SU-DHL-6 (cell line): ENCODE results near the gene IQGAP3.

Source experiments
- H2AFZ ChIP-seq: fragments of 200-600 bp; sonication (generic); 2 replicates; pipeline ENCODE4 v1.6.1; 2014; ENCODE audit warnings: low read depth, mild to moderate bottlenecking, moderate library complexity, mixed read lengths, antibody characterized with exemption, low read length; ENCODE audit not compliant: severe bottlenecking
- H3F3A ChIP-seq: fragments of 200-600 bp; shearing (Covaris generic); 2 replicates; pipeline ENCODE4 v1.6.0; 2016; ENCODE audit warnings: antibody characterized with exemption, mild to moderate bottlenecking; ENCODE audit not compliant: insufficient read depth
- H3K27ac ChIP-seq: fragments of 200-600 bp; sonication (generic); 2 replicates; pipeline ENCODE4 v1.5.1; 2016; ENCODE audit warnings: low read depth, mild to moderate bottlenecking, low read length, moderate library complexity, mixed read lengths
- H3K27me3 ChIP-seq: fragments of 200-600 bp; sonication (generic), shearing (Covaris generic); 2 replicates; pipeline ENCODE4 v1.6.0; 2014; ENCODE audit warnings: mild to moderate bottlenecking, low read length
- H3K36me3 ChIP-seq: fragments of 200-600 bp; sonication (generic); 2 replicates; pipeline ENCODE4 v1.6.1; 2014; ENCODE audit warnings: mild to moderate bottlenecking, low read length, mixed read lengths
- H3K4me2 ChIP-seq: fragments of 300-600, 200-600 bp; shearing (Covaris generic), sonication (generic); 2 replicates; pipeline ENCODE4 v1.6.0; 2014; ENCODE audit warnings: low read length, low read depth, mild to moderate bottlenecking; ENCODE audit not compliant: poor library complexity, severe bottlenecking
- H3K4me3 ChIP-seq: fragments of 200-600 bp; sonication (generic); 2 replicates; pipeline ENCODE4 v1.5.1; 2014; ENCODE audit warnings: antibody characterized with exemption, low read length, mild to moderate bottlenecking, mixed read lengths; ENCODE audit not compliant: insufficient read depth, poor library complexity, severe bottlenecking
- H3K79me2 ChIP-seq: fragments of 200-600 bp; sonication (generic); 2 replicates; pipeline ENCODE4 v1.6.1; 2014; ENCODE audit warnings: mild to moderate bottlenecking, low read length, moderate library complexity; ENCODE audit not compliant: insufficient read depth
- H3K9ac ChIP-seq: fragments of 200-600 bp; sonication (generic); 2 replicates; pipeline ENCODE4 v1.7.0; 2014; ENCODE audit warnings: mild to moderate bottlenecking, low read length
- H3K9me2 ChIP-seq: fragments of 200-600 bp; sonication (generic); replicated peaks from 2 replicates; pipeline ENCODE4 v1.6.1; 2014; ENCODE audit warnings: low read length; ENCODE audit not compliant: insufficient read depth
- H3K9me3 ChIP-seq: fragments of 200-600 bp; sonication (generic); 2 replicates; pipeline ENCODE4 v1.6.1; 2014; ENCODE audit warnings: low read length, mixed read lengths; ENCODE audit not compliant: insufficient read depth
- H4K20me1 ChIP-seq: fragments of 200-600 bp; sonication (generic); 2 replicates; pipeline ENCODE4 v1.6.1; 2014; ENCODE audit warnings: low read depth, mild to moderate bottlenecking, antibody characterized with exemption, low read length, moderate library complexity, mixed read lengths
- EZH2phosphoT487 ChIP-seq: fragments of 200-600 bp; sonication (generic), shearing (Covaris generic); conservative IDR thresholded peaks from 2 replicates; pipeline ENCODE4 v1.6.1; 2018; ENCODE audit warnings: mild to moderate bottlenecking, antibody characterized with exemption, low read length, moderate library complexity, mixed read lengths
- TF ChIP-seq, protein P1 (sequence below): fragments of 200-600 bp; sonication (generic); IDR thresholded peaks from one replicate; pipeline ENCODE4 v1.5.1; 2017; ENCODE audit warnings: antibody characterized with exemption, mild to moderate bottlenecking, low read length, moderate library complexity; ENCODE audit not compliant: insufficient read depth, poor library complexity, severe bottlenecking

The IQGAP3 gene

DNA sequence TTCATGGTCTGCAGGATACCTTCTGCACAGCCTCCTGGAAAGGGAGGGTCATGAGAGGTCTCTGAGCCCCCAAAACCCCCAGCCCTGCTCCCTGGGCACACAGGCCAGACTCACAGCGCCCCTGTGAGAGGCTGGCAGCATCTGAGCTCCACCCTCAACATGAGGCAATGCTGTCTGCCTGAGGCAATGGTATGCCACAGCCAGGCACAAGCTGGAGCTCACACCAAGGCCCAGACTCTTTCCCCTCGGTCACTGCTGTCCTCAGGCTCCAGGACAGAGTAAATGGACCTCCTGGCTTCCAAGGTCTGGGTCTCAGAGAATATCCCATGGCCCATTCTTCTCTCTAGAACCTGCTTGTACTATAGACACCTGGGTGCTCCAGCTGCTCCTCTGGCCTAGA is 89.0 kb downstream of the IQGAP3 start:
- H4K20me1 ChIP-seq, result no peaks in the 10 kb centered on the region
- TF ChIP-seq, protein P1, sequence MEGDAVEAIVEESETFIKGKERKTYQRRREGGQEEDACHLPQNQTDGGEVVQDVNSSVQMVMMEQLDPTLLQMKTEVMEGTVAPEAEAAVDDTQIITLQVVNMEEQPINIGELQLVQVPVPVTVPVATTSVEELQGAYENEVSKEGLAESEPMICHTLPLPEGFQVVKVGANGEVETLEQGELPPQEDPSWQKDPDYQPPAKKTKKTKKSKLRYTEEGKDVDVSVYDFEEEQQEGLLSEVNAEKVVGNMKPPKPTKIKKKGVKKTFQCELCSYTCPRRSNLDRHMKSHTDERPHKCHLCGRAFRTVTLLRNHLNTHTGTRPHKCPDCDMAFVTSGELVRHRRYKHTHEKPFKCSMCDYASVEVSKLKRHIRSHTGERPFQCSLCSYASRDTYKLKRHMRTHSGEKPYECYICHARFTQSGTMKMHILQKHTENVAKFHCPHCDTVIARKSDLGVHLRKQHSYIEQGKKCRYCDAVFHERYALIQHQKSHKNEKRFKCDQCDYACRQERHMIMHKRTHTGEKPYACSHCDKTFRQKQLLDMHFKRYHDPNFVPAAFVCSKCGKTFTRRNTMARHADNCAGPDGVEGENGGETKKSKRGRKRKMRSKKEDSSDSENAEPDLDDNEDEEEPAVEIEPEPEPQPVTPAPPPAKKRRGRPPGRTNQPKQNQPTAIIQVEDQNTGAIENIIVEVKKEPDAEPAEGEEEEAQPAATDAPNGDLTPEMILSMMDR, result no peak
- TF ChIP-seq EZH2phosphoT487, result no peak
- H3K36me3 ChIP-seq, result no peaks in the 10 kb centered on the region
- no peak overlapping the region for H2AFZ ChIP-seq
- no peak overlapping the region for H3K9ac ChIP-seq
- no peaks in the 10 kb centered on the region for H3K9me2 ChIP-seq
- H3K4me2 ChIP-seq, result no peak overlapping the region
- H3K27me3 ChIP-seq, result no peaks in the 10 kb centered on the region
- H3K79me2 ChIP-seq, result peaks cover 48% of the 10 kb centered on the region
- H3K27ac ChIP-seq, result peak overlapping the region; percentile 46; the same call in 1 of the 2 replicates
- peaks cover 14% of the 10 kb centered on the region for H3F3A ChIP-seq
- H3K4me3 ChIP-seq, result no peak overlapping the region
- no peaks in the 10 kb centered on the region for H3K9me3 ChIP-seq

GRCh38 chr1:156482276-156482675 is 90.1 kb downstream of the IQGAP3 start:
- Histone ChIP-seq H4K20me1 (no peaks in the 10 kb centered on the region), H3K4me2 (peak overlapping the region; percentile 38)

DNA sequence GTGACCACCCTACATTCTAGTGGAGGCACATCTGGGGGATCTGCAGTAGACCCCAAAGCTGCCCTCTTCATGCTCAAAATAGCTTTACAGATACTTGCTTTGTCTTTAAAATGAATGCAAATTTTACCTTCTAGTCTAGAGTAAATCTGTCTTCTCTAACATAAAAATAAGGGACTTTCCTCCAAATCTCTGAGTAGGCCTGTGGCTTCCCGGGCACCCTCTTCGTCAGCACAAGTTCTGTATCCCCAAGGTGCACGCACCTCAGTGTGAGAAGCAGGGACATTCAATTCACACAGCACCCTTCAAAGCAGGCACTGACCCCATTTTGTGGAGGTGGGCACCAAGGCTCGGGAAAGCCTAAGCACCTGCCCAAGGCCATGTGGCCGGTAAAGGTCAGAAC is 90.8 kb downstream of the IQGAP3 start:
- Histone ChIP-seq H3K27me3 (no peaks in the 10 kb centered on the region), H3K79me2 (peaks cover 30% of the 10 kb centered on the region), H2AFZ (no peak overlapping the region), H4K20me1 (no peaks in the 10 kb centered on the region), H3K9me2 (no peaks in the 10 kb centered on the region), H3K27ac (peak overlapping the region; percentile 92), H3K36me3 (no peaks in the 10 kb centered on the region; the same call in 1 of the 2 replicates), H3F3A (peaks cover 14% of the 10 kb centered on the region), H3K4me2 (peak overlapping the region; percentile 38), H3K9me3 (no peaks in the 10 kb centered on the region), H3K4me3 (no peak overlapping the region), H3K9ac (peak overlapping the region; percentile 34)
- TF ChIP-seq EZH2phosphoT487, result no peak
- TF ChIP-seq, protein P1, result no peak

More at GRCh38 chr1:156482276-156482675, 90.1 kb downstream of the IQGAP3 start:
- peaks cover 14% of the 10 kb centered on the region for H3F3A ChIP-seq
- TF ChIP-seq, protein P1, result no peak
- TF ChIP-seq EZH2phosphoT487, result no peak
- H3K9ac ChIP-seq, result peak overlapping the region; percentile 34; the same call in 1 of the 2 replicates
- H2AFZ ChIP-seq, result no peak overlapping the region
- no peak overlapping the region for H3K4me3 ChIP-seq
- H3K27ac ChIP-seq, result peak overlapping the region; percentile 92
- no peaks in the 10 kb centered on the region; the same call in 1 of the 2 replicates for H3K36me3 ChIP-seq
- H3K9me3 ChIP-seq, result no peaks in the 10 kb centered on the region
- H3K79me2 ChIP-seq, result peaks cover 37% of the 10 kb centered on the region
- no peaks in the 10 kb centered on the region for H3K27me3 ChIP-seq
- no peaks in the 10 kb centered on the region for H3K9me2 ChIP-seq
